ENCODE measurements around the gene PTPRN2. TPM values are rescaled to one million over a fixed set of nuclear protein-coding genes. Genes with fewer than 3 reads are reported as not detected.

Gene PTPRN2
- total RNA-seq, 1 donor from 2014 or later = 2.4 TPM

GRCh38 chr7:158176561-158177173 lies 411.0 kb downstream of the PTPRN2 start:
- Histone ChIP-seq H3K4me3 (ENCODE audit: low read depth, low read length) (no peak overlapping the region), H3K36me3 (ENCODE audit: control insufficient read depth, insufficient read depth, low read length) (no peaks in the 10 kb centered on the region), H3K27me3 (ENCODE audit: control insufficient read depth, insufficient read depth, low read length) (no peaks in the 10 kb centered on the region)
- no peak for DNase-seq (ENCODE audit: low read depth)
- no peak for TF ChIP-seq CTCF (IDR thresholded peaks at IDR 0.05; ENCODE audit: insufficient read depth, low read length, poor library complexity, severe bottlenecking)

- Histone ChIP-seq H3K27me3 (ENCODE audit: control insufficient read depth, insufficient read depth, low read length) (no peaks in the 10 kb centered on the region), H3K4me3 (ENCODE audit: low read depth, low read length) (no peak overlapping the region), H3K36me3 (ENCODE audit: control insufficient read depth, insufficient read depth, low read length) (no peaks in the 10 kb centered on the region)
- DNase-seq (ENCODE audit: low read depth) = no peak
- TF ChIP-seq CTCF (IDR thresholded peaks at IDR 0.05; ENCODE audit: insufficient read depth, low read length, poor library complexity, severe bottlenecking) = no peak
These were observed 411.8 kb downstream of the PTPRN2 start for GRCh38 chr7:158175779-158176178.

GRCh38 chr7:158174947-158175346 lies 412.7 kb downstream of the PTPRN2 start:
- TF ChIP-seq CTCF (IDR thresholded peaks at IDR 0.05; ENCODE audit: insufficient read depth, low read length, poor library complexity, severe bottlenecking) = no peak
- Histone ChIP-seq H3K27me3 (ENCODE audit: control insufficient read depth, insufficient read depth, low read length) (no peaks in the 10 kb centered on the region), H3K4me3 (ENCODE audit: low read depth, low read length) (no peak overlapping the region), H3K36me3 (ENCODE audit: control insufficient read depth, insufficient read depth, low read length) (no peaks in the 10 kb centered on the region)
- DNase-seq (ENCODE audit: low read depth) = no peak

GRCh38 chr7:158167373-158167772 lies 420.2 kb downstream of the PTPRN2 start:
- Histone ChIP-seq H3K36me3 (ENCODE audit: control insufficient read depth, insufficient read depth, low read length) (no peaks in the 10 kb centered on the region), H3K27me3 (ENCODE audit: control insufficient read depth, insufficient read depth, low read length) (no peaks in the 10 kb centered on the region), H3K4me3 (ENCODE audit: low read depth, low read length) (no peak overlapping the region)
- no peak for TF ChIP-seq CTCF (IDR thresholded peaks at IDR 0.05; ENCODE audit: insufficient read depth, low read length, poor library complexity, severe bottlenecking)
- no peak for DNase-seq (ENCODE audit: low read depth)

- TF ChIP-seq CTCF (IDR thresholded peaks at IDR 0.05; ENCODE audit: insufficient read depth, low read length, poor library complexity, severe bottlenecking) = no peak
- DNase-seq (ENCODE audit: low read depth) = no peak
- H3K4me3 ChIP-seq (ENCODE audit: low read depth, low read length) = no peak overlapping the region
These were observed 421.0 kb downstream of the PTPRN2 start for GRCh38 chr7:158166386-158167340.

More at GRCh38 chr7:158166386-158167340, 421.0 kb downstream of the PTPRN2 start:
- Histone ChIP-seq H3K27me3 (ENCODE audit: control insufficient read depth, insufficient read depth, low read length) (no peaks in the 10 kb centered on the region), H3K36me3 (ENCODE audit: control insufficient read depth, insufficient read depth, low read length) (no peaks in the 10 kb centered on the region)

All from kidney epithelial cell (primary cell).